HepG2 (cell line): ENCODE results near the gene KLHL11.

ENCODE experiments used
- CEBPB ChIP-seq: IDR thresholded peaks from 2 replicates; pipeline ENCODE4 v1.6.1; 2011; ENCODE audit warnings: low read depth, low read length, improper control_type of control experiment, borderline replicate concordance
- EP300 ChIP-seq, 3 experiments: sonication (generic) in 1 of 3; formaldehyde crosslinking in 1 of 3; IDR thresholded peaks; 2 replicates each; pipeline versions ENCODE4 v1.5.1 to v1.6.1; 2011 to 2020; ENCODE audit warnings: low read depth in 2 of 3, low read length in 2 of 3, borderline replicate concordance in 1 of 3, improper control_type of control experiment in 1 of 3, mild to moderate bottlenecking in 1 of 3, missing genetic modification reagents in 1 of 3, moderate library complexity in 1 of 3
- NFIC ChIP-seq: IDR thresholded peaks from 2 replicates; pipeline ENCODE4 v1.6.1; 2012; ENCODE audit warnings: mild to moderate bottlenecking, low read length, inconsistent platforms
- ZKSCAN5 ChIP-seq: sonication (generic); formaldehyde crosslinking; IDR thresholded peaks from 2 replicates; pipeline ENCODE4 v1.5.1; 2020; ENCODE audit warnings: mild to moderate bottlenecking, missing genetic modification reagents
- TF ChIP-seq, protein P1 (sequence below): sonication (generic); formaldehyde crosslinking; IDR thresholded peaks from 2 replicates; pipeline ENCODE4 v1.8.1; 2022; ENCODE audit warnings: low read depth, mild to moderate bottlenecking, missing genetic modification reagents
- TF ChIP-seq, protein P2 (sequence below): sonication (generic); formaldehyde crosslinking; IDR thresholded peaks from 2 replicates; pipeline ENCODE4 v1.4.0; 2020; ENCODE audit warnings: missing genetic modification reagents, mild to moderate bottlenecking, borderline replicate concordance

DNA sequence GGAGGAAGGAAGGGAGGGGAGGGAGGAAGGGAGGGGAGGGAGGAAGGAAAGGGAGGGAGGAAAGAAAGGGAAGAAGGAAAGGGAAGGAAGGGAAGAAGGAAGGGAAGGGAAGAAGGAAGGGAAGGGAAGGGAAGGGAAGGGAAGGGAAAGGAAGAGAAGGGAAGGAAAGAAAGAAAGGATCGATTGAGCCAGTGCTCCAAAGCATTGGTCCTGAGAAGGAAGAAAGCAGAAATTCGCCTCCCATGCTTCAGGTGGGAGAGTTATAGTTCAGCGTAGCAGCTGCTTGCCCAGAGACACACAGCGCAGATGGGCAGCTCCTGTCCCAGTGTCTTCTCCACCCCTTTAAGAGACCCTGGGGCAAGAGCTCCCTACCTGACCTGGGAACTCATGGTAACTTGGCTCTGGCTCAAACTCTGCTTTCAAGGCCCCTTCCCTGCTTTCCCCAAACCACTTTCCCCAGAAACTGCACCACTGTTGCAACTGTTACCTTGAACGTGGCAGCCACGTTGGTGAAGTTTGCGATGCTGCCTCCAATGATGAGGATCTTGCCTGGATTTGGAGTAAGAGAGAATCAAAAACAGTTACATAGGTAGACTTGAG, 39.1 kb upstream of the KLHL11 start:
- TF ChIP-seq NFIC (no peak), CEBPB (no peak), EP300 (IDR thresholded peaks at IDR 0.05; ENCODE audit: low read depth in 2 of 2, low read length in 2 of 2) (no peak), EP300 (CRISPR knock-in tag; IDR thresholded peaks at IDR 0.05; ENCODE audit: borderline replicate concordance) (no peak), ZKSCAN5 (no peak)
- TF ChIP-seq, protein P1, sequence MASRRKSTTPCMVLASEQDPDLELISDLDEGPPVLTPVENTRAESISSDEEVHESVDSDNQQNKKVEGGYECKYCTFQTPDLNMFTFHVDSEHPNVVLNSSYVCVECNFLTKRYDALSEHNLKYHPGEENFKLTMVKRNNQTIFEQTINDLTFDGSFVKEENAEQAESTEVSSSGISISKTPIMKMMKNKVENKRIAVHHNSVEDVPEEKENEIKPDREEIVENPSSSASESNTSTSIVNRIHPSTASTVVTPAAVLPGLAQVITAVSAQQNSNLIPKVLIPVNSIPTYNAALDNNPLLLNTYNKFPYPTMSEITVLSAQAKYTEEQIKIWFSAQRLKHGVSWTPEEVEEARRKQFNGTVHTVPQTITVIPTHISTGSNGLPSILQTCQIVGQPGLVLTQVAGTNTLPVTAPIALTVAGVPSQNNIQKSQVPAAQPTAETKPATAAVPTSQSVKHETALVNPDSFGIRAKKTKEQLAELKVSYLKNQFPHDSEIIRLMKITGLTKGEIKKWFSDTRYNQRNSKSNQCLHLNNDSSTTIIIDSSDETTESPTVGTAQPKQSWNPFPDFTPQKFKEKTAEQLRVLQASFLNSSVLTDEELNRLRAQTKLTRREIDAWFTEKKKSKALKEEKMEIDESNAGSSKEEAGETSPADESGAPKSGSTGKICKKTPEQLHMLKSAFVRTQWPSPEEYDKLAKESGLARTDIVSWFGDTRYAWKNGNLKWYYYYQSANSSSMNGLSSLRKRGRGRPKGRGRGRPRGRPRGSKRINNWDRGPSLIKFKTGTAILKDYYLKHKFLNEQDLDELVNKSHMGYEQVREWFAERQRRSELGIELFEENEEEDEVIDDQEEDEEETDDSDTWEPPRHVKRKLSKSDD (CRISPR knock-in tag), result no peak
- TF ChIP-seq, protein P2, sequence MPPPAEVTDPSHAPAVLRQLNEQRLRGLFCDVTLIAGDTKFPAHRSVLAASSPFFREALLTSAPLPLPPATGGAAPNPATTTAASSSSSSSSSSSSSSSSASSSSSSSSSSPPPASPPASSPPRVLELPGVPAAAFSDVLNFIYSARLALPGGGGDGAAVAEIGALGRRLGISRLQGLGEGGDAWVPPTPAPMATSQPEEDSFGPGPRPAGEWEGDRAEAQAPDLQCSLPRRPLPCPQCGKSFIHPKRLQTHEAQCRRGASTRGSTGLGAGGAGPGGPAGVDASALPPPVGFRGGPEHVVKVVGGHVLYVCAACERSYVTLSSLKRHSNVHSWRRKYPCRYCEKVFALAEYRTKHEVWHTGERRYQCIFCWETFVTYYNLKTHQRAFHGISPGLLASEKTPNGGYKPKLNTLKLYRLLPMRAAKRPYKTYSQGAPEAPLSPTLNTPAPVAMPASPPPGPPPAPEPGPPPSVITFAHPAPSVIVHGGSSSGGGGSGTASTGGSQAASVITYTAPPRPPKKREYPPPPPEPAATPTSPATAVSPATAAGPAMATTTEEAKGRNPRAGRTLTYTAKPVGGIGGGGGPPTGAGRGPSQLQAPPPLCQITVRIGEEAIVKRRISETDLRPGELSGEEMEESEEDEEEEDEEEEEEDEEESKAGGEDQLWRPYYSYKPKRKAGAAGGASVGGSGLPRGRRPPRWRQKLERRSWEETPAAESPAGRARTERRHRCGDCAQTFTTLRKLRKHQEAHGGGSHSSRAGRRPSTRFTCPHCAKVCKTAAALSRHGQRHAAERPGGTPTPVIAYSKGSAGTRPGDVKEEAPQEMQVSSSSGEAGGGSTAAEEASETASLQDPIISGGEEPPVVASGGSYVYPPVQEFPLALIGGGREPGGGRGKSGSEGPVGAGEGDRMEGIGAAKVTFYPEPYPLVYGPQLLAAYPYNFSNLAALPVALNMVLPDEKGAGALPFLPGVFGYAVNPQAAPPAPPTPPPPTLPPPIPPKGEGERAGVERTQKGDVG (CRISPR knock-in tag), result no peak
